Measurements from ENCODE around the gene VILL.

VILL gene

DNA sequence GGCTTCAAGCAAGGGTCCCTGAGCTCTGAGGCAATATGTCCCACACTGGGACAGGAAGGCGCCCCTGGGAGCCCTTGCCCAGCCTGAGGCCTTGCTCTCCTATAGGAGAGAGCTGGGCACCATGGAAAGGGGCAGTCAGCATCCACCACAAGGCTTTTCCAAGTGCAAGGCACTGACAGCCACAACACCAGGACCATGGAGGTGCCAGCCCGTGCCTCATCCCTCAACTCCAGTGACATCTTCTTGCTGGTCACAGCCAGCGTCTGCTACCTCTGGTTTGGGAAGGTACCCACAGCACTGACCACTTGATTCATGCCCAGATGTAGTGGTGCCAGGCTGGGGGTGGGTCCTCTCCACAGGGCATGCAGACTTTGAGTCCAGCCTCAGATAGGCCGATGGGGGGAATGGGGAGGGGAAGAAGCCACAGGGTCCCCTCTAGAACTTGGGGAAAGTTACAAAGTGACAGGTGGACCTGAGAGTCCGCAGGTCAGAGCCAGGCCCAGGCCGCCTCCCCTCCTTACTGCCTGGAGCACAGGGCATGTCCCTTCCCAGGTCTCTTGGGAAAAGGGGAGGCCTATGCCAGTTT lies 11.8 kb downstream of the VILL start:
- DNase-seq, result no peak

DNA sequence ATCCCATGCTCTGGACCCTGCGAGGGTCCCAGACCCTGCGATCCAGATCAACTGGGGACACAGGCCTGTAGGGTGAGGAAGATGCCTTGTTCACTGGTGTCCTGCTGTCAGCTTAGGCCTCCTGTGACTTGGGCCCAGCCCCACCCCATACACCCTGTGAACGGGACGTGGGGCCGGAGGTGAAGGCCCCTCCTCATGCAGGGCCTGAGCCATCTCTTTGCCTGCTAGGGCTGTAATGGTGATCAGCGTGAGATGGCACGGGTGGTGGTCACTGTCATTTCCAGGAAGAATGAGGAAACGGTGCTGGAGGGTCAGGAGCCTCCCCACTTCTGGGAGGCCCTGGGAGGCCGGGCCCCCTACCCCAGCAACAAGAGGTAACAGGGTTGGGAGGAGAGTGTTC lies 12.4 kb downstream of the VILL start:
- DNase-seq, result no peak

GRCh38 chr3:38003371-38003816 lies 12.8 kb downstream of the VILL start:
- DNase-seq, result peak; percentile 44

- DNase-seq, result no peak
Observed at GRCh38 chr3:38003817-38004414, 13.3 kb downstream of the VILL start.

- DNase-seq, result peak; percentile 41
Observed at GRCh38 chr3:38004415-38005075, 14.0 kb downstream of the VILL start.

DNA sequence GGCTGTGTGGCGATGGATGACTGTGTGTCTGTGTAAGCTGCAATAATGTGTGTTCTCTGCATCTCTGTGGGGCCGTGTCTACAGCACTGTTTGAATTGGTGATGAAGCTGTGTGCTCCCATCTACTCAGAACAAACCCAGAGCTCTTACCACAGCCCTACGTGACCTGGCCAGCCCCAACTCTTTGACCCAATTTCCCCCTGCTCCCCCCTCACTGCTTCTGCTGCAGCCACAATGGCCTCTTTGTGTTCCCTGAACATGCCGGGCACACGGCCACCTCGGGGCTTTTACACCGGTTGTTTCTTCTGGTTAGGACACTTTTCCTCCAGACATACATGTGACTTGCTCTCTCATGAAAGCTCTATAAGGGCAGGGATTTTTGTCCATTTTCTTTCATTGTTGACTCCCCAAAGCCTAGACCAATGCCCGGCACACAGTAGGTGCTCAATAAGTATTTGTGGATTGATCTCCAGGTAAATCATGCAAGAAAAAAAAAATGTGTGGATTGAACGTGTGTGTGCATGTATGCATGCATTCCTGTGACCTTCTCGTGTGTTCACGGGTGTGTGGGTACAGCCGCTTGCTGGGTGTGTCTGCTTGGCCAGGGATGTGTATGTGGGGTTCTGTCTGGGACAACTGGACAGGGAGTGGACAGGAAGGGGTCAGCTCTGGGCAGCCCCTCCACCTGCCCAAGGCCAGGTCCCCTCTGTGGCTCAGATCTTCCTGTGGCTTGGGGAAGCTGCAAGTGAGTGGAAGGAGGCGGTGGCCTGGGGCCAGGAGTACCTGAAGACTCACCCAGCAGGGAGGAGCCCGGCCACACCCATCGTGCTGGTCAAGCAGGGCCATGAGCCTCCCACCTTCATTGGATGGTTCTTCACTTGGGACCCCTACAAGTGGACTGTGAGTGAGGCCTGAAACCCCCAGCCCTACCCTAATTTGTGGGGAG lies 14.8 kb downstream of the VILL start:
- DNase-seq, result no peak

DNA sequence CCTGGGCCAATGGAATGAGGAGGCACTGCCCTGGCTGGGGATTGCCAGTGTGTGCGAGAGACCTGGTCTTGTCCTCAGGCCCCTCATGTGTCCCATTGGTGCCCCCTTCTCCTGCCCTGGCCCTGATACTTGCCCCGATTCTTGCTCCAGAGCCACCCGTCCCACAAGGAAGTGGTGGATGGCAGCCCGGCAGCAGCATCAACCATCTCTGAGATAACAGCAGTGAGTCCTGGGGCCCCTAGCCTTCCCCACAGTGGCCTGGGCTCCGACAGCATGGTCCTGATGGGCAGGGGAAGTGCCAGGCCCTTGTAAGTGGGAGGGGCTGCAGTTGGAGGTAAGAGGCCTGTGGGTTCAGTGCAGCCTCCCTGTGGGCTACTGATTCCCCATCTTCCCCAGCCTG lies 15.4 kb downstream of the VILL start:
- DNase-seq, result no peak

- no peak for DNase-seq
Observed at GRCh38 chr3:38006445-38006995, 15.9 kb downstream of the VILL start.

- no peak for DNase-seq
Observed at GRCh38 chr3:38007754-38008090, 17.1 kb downstream of the VILL start.

- no peak for DNase-seq
Observed at GRCh38 chr3:38008191-38008701, 17.7 kb downstream of the VILL start.

DNA sequence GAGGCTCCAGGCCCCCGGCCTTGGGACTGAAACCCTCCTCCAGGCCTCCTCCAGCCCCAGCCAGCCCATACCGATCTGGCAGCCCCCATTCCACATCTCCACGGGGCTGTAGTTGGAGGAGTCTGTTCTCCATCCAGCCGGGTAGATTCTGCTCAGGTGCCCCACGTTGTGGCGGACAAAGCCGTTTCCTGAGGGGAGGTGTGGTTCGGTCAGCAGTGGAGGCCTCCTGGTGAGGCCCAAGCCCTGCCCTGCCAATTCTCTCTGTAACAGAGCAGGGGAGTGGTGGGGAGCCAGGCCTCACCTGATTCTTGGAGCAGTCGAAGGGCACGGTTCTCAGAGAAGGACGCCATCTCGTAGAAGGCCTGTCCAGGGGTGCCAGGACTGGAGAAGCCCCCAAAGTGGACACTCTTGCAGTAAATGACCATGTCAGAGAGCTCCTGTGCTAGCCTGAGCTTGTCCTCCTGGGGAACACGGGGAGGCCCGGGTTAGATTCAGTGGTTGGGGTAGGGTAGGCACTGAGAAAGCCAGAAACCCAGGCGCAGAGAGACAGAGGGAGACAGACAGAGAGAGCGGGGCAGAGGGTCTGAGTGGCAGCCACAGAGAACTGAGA lies 18.5 kb downstream of the VILL start:
- DNase-seq, result no peak

- DNase-seq, result no peak
Observed at GRCh38 chr3:38009807-38010591, 19.4 kb downstream of the VILL start.

DNA sequence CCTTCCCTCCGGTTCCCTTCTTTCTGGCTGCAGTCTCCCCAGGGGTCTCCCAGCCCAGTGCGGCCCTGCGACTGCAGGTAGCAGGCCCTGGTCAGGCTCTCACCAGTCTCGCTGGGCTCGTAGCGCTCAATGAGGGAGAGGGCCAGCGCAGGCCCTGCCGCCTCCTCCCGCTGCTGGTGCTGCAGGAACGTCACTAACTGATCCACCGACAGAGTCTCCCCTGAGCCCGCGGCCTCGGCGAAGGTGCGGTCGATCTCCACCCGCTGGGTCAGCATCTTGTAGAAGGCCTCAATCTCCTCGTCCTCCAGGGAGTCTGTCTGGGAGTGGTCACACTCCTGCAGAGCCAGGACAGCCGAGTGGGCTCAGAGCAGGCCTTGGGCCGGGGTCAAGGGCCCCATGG lies 20.5 kb downstream of the VILL start:
- no peak for DNase-seq

GRCh38 chr3:38015485-38015884 lies 24.9 kb downstream of the VILL start:
- no peak for DNase-seq

DNA sequence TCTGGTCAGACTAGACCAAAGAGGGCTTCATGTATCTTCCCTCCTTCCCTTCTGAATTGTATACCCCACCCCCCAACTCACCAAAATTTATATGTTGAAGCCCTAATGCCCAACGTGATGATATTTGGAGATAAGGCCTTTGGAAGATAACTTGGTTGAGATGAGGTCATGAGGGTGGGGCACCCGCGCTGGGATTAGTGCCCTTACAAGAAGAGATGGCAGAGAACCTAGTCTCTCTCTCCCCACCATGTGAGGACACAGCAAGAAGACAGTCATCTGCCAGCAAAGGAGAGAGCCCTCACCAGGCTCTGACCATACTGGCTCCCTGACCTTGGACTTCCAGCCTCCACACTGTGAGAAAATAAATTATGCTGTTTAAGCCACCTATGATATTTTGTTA lies 25.4 kb downstream of the VILL start:
- DNase-seq, result no peak

DNA sequence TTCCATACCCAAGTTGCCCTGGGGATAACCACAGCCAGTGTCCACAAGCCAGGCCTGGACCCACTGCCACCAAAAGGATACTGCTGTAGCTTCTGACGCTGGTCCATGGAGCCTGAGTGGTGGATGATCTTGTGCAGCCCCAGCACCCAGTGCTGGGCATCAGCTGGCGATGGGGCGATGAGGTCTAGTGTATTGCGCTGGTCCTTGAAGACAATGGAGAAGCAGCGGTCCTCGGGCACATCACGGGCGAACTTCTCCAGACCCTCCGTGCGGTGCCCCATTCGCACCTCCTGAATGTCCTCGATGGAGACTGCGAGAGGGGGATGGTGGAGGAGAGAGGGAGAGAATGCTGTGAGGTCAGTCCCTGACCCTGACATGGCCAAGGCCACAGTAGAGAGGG lies 25.8 kb downstream of the VILL start:
- DNase-seq, result no peak

- DNase-seq, result no peak
Observed at GRCh38 chr3:38016847-38017444, 26.4 kb downstream of the VILL start.

- no peak for DNase-seq
Observed at GRCh38 chr3:38017445-38018295, 27.1 kb downstream of the VILL start.

DNA sequence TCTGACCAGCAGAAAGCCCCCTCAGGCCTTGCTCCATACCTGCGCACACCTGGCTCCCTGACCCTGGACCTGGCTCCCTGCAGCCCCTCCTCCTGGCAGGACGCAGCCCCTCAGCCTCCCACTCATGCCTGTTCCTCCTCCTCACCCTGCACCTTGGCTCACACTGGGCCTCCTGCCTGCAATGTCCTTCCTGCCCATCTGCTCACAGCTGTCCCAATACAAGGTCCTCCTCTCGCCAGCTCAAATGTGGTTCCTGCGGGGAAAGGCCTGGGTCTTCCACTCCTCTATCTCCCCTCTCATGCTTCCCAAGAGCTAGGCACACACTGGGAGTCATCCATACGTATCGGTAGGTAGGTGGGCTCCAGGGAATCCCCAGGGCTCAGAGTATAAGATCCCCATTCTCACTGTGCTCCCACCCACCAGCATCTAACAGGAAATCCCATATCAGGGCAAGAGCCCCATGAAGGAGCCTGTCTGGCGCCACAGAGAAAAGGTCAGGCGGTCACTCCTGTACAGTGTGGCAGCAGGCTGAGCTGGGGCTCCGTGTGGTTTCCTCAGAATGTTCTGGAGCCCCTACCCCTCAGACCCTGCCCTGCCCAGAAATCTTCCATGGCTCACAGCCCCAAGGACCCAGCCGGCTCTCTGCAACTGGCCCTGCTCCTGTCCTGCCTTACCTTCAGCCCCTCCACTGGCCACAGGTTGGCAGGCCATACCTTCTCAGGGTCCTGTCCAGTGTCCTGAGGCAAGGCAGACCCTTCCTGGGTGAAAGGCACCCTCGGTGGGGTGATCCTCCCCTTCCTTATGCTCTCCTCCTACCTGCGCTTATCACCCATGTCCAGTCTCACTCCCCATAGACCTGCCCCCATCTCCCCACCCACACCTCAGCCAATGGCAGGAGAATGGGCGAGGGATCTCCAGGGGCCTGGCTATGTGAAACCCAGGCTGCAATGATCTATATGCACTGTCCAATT lies 28.0 kb downstream of the VILL start:
- no peak for DNase-seq
